Heart left ventricle (tissue), 13 donors: ENCODE data around the gene PLSCR1.

Experiments
- POLR2A ChIP-seq, 2 donors: fragments of 450-650 bp; IDR thresholded peaks; one replicate each; pipeline ENCODE4 v1.6.1; 2017; ENCODE audit warnings: antibody characterized with exemption in 2 of 2, mild to moderate bottlenecking in 2 of 2, moderate library complexity in 2 of 2
- TF ChIP-seq, protein P1 (sequence below), 12 donors: fragments of 200-600 bp; sonication (generic) in 4 of 12; IDR thresholded peaks; one replicate each; pipeline versions ENCODE4 v1.5.0 to v1.8.0; 2018 to 2022; ENCODE audit warnings: antibody characterized with exemption in 12 of 12, mild to moderate bottlenecking in 5 of 12
- donor health status: ischemic (EF 13 %, LVEDD 7.1; RV severe dilation, severe dysfunction).
- donor health status: DM: no; HTN: yes; CAD: no.
- donor health status: DM: no; HTN: no; CAD: no.
- donor health status: ischemic (EF 25% LVEDD 6.9; RV normal size, moderate dysfunction).
- donor health status: ischemic (EF 25% LVEDD 5.7; RV mildly dilated, moderate dysfunction).
- donor health status: ischemic (EF 35%, LVEDD 5.7; RV mildly dilated, moderate dysfunction).
- donor health status: nonischemic (EF 11% LVEDD 7.7; RV severe dilation, severe dysfunction).
- donor health status: DM: yes; HTN: yes; CAD: no.
- donor health status: PGD.
- donor health status: ischemic (EF 29% LVEDD 5.4; RV normal size, mild dysfunction).
- donor health status: nonischemic (EF 23%, LVEDD 6.1; RV moderate dilation, normal function).

DNA sequence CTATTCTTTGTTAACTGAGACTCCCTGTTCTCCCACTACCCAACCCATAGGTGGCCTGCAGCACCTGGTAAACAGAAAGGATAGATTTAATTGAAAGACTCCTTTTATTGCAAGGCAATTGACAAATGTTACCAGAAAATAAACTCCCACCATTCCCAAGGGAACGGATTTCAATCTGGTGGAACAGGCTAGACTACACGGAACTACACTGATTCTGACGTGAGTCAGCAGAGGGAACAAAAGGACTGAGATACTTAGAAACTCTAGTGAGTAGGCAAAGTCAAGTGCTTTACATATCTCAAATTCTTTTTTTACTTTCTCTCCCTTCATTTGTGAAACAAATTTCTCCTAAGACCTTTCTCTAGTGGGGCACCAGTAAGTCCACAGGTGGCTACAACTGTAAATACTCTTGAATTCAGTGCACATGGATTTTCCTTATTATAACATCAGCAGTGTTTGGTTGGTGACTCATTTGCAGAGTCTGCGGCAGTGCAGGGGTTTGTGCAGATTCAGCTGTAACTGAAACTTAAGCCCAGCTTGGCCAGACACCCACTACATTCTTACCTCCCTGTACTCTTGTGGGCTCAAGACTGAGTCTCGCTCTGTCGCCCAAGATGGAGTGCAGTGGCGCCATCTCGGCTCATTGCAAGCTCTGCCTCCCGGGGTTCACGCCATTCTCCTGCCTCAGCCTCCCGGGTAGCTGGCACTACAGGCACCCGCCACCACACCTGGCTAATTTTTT lies 40.8 kb downstream of the PLSCR1 start:
- TF ChIP-seq, protein P1, sequence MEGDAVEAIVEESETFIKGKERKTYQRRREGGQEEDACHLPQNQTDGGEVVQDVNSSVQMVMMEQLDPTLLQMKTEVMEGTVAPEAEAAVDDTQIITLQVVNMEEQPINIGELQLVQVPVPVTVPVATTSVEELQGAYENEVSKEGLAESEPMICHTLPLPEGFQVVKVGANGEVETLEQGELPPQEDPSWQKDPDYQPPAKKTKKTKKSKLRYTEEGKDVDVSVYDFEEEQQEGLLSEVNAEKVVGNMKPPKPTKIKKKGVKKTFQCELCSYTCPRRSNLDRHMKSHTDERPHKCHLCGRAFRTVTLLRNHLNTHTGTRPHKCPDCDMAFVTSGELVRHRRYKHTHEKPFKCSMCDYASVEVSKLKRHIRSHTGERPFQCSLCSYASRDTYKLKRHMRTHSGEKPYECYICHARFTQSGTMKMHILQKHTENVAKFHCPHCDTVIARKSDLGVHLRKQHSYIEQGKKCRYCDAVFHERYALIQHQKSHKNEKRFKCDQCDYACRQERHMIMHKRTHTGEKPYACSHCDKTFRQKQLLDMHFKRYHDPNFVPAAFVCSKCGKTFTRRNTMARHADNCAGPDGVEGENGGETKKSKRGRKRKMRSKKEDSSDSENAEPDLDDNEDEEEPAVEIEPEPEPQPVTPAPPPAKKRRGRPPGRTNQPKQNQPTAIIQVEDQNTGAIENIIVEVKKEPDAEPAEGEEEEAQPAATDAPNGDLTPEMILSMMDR (IDR thresholded peaks at IDR 0.05), result no peak
- TF ChIP-seq POLR2A (IDR thresholded peaks at IDR 0.05), result no peak
